NCI-H460 (cell line): ENCODE measurements around the gene NT5M. TPM values are rescaled to one million over a fixed set of nuclear protein-coding genes. Genes with fewer than 3 reads are reported as not detected.

ENCODE experiments used
- DNase-seq: peaks from one replicate; pipeline ENCODE4 v3.0.0-alpha.2; 2016; ENCODE audit warnings: low read depth; ENCODE audit errors: extremely low read depth
- total RNA-seq: library from RNA; depleted of rRNA; stranded (reverse); fragments of >200 nt; shearing (Covaris generic); gene quantifications from 2 replicates; pipeline ENCODE4 v1.2.3, GENCODE V29; 2014; rRNA removed

Gene NT5M
- total RNA-seq, 1 experiment from 2014 or later: 12.5 TPM

GRCh38 chr17:17386094-17386800 lies 83.1 kb downstream of the NT5M start:
- no peak for DNase-seq

- no peak for DNase-seq
Observed at GRCh38 chr17:17387017-17387497, 83.9 kb downstream of the NT5M start.

DNA sequence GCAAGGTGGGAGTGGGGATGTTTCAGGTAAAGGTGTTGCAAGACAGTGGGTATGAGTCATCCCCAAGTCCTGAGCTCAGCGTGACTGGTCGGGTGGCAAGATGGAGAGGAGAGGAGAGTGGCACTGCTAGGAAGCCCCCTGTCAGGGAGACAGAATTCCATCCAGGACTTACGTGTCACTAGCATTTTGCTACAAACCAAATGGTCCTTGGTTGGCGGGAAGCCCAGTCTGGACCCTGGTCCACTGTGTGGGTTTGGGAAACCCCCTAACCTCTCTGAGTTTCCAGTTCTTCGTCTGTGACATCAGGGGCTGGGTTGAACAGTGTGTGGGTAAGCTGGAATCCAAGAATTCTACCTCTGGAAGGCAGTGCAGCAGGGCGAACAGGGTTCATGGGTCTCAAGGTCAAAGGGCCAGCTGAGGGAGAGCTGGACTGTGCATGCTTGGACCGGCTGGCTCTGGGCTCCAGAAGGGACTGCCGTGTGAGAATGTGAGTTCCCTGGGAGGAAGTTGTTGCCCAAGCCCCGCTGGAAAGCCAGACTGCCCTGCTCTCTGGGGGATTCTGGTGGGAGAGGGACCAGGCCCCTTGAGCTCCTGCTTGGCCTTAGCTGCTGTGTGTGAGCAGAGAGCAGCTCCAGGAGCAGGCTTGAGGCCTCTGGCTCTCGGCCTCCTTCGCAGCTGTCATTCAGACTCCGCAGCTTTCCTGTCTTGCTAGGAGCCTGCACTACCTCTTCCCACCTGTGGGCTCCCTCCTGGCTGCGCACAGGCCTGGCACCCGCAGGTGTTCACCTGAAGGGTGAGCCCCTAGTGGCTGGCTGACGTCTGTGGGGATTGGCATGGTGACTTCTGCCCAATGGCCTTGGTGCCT lies 84.6 kb downstream of the NT5M start:
- no peak for DNase-seq

GRCh38 chr17:17388657-17389496 lies 85.7 kb downstream of the NT5M start:
- DNase-seq: no peak

GRCh38 chr17:17391668-17392370 lies 88.6 kb downstream of the NT5M start:
- DNase-seq: no peak

DNA sequence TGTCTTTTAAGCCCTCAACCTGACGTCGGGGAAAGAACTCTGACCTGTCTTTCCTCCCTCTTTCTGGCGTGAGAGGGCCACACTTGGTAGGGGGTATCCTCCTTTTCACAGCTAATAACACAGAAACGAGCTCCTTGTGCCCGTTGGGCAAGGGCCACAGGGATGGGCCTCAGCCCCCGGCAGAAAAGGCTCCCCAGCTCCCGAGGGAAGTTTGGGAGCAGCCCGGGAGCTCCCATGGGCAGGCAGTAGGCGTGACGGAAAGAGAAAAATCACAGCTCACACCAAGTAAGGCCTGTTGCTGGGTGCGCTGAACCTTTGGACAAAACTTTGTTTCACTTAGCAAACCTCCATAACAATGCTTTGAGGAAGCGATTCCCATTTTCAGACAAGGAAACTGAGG lies 90.8 kb downstream of the NT5M start:
- DNase-seq: no peak

GRCh38 chr17:17394494-17394893 lies 91.3 kb downstream of the NT5M start:
- DNase-seq: no peak

DNA sequence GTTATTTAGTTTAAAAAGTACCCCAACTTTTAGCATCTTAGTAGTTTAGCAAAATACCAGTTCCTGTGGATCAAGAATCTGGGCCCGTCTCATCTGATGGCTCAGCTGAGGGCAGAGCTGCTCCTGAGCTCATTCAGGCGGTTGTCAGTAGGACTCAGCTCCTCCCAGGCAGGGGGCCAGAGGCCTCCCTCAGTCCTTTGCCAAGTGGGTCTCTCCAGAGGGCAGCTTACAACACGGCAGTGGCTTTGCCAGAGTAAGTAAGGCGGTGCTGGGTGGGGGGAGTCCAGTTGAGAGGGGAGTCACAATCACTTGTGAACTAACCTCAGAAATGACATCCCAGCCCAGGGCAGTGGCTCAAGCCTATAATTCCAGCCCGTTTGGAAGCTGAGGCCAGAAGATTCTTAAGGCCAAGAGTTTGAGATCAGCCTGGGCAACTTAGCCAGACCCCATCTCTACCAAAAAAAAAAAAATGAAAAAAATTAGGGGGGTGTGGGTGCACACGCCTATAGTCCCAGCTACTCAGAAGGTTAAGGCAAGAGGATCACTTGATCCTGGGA lies 92.2 kb downstream of the NT5M start:
- DNase-seq: no peak

- DNase-seq: no peak
Observed at GRCh38 chr17:17395885-17396284, 92.7 kb downstream of the NT5M start.

Other genes with a start within 250 kb of the NT5M start
- gene PLD6, start 97.0 kb upstream of the NT5M start, total RNA-seq: 10.2 and 11.7 TPM in 2 replicates
- 24.2 and 27.1 TPM in 2 replicates for gene FLCN, start 66.2 kb upstream of the NT5M start, total RNA-seq
- gene COPS3, start 22.1 kb upstream of the NT5M start, total RNA-seq: 88.0 and 89.3 TPM in 2 replicates
- gene MED9, start 173.6 kb downstream of the NT5M start, total RNA-seq: 16.7 and 19.3 TPM in 2 replicates
- 0.63 and 0.94 TPM in 2 replicates for gene RASD1, start 193.0 kb downstream of the NT5M start, total RNA-seq